HFF-Myc (cell line): ENCODE results near the gene MGA.

Source experiments
- DNase-seq: peaks from one replicate; pipeline ENCODE4 v3.0.0-alpha.2; 2011; ENCODE audit warnings: low read depth; ENCODE audit errors: extremely low read depth
- H3K4me3 ChIP-seq: replicated peaks from 2 replicates; pipeline ENCODE4 v1.5.1; 2011; ENCODE audit warnings: low read depth, mild to moderate bottlenecking, control low read depth, low read length
- TF ChIP-seq, protein P1 (sequence below): IDR thresholded peaks from 2 replicates; pipeline ENCODE4 v1.5.1; 2012; ENCODE audit warnings: mild to moderate bottlenecking, low read depth, low read length, control low read depth; ENCODE audit errors: missing control alignments

Gene MGA

DNA sequence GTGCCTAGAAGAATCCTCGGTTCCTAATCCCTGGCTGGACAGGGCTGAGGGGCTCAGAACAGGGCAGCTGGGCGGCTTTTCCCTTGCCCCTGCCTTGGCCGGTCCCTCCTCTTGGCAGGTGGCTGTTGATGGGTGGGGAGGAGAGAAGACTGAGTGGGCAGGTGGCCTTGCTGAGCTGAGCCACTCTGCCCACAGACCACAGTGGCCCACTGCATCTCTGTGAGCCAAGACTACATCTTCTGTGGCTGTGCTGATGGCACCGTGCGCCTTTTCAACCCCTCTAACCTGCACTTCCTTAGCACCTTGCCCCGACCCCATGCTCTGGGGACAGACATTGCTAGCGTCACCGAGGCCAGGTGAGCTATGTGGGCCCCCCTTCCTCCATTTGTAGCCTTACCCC is 153.2 kb downstream of the MGA start:
- TF ChIP-seq, protein P1, sequence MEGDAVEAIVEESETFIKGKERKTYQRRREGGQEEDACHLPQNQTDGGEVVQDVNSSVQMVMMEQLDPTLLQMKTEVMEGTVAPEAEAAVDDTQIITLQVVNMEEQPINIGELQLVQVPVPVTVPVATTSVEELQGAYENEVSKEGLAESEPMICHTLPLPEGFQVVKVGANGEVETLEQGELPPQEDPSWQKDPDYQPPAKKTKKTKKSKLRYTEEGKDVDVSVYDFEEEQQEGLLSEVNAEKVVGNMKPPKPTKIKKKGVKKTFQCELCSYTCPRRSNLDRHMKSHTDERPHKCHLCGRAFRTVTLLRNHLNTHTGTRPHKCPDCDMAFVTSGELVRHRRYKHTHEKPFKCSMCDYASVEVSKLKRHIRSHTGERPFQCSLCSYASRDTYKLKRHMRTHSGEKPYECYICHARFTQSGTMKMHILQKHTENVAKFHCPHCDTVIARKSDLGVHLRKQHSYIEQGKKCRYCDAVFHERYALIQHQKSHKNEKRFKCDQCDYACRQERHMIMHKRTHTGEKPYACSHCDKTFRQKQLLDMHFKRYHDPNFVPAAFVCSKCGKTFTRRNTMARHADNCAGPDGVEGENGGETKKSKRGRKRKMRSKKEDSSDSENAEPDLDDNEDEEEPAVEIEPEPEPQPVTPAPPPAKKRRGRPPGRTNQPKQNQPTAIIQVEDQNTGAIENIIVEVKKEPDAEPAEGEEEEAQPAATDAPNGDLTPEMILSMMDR: no peak
- no peak overlapping the region for H3K4me3 ChIP-seq
- no peak for DNase-seq

DNA sequence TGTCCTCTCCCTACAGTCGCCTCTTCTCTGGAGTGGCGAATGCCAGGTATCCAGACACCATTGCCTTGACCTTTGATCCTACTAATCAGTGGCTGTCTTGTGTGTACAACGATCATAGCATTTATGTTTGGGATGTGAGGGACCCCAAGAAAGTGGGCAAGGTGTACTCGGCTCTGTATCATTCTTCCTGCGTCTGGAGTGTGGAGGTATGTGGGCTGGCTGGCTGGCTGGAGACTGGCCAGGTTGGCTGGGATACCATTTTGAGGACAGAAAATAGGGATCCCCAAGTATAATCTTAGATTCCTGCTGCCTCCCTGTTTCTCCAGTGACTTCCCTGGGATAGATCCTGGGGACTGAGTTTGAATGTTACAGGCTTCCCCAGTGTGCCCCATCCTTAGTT is 154.3 kb downstream of the MGA start:
- DNase-seq: no peak
- no peak overlapping the region for H3K4me3 ChIP-seq
- TF ChIP-seq, protein P1: no peak

DNA sequence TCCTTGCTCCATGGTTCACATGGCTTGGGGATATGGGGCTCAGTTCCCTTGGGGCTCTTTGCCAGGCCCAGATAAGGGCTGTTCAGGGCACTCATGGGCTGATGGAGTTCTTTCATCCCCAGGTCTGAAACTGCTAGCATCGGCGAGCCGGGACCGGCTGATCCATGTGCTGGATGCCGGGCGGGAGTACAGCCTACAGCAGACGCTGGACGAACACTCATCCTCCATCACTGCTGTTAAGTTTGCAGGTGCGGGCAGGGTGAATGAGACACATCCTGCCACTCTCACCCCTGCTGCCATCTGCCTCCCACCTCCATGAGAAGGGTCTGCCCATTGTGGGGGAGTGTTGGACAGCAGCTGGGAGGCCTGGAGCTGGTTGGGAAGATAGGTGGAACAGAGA is 156.6 kb downstream of the MGA start:
- TF ChIP-seq, protein P1: no peak
- no peak overlapping the region for H3K4me3 ChIP-seq
- DNase-seq: no peak

DNA sequence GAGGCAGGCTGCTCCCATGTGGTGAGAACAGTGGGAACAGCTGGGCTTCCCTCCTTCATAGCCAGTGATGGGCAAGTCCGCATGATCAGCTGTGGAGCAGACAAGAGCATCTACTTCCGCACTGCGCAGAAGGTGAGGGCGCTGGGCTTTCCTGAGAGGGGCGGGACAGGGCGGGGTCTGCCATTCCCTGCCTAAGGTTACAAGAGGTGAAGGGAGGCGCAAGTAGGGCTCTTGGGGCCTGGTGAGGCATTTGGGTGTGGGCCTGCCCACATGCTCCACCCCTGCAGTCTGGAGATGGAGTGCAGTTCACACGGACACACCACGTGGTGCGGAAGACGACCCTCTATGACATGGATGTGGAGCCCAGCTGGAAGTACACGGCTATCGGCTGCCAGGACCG is 157.1 kb downstream of the MGA start:
- DNase-seq: no peak
- TF ChIP-seq, protein P1: no peak
- no peak overlapping the region for H3K4me3 ChIP-seq

DNA sequence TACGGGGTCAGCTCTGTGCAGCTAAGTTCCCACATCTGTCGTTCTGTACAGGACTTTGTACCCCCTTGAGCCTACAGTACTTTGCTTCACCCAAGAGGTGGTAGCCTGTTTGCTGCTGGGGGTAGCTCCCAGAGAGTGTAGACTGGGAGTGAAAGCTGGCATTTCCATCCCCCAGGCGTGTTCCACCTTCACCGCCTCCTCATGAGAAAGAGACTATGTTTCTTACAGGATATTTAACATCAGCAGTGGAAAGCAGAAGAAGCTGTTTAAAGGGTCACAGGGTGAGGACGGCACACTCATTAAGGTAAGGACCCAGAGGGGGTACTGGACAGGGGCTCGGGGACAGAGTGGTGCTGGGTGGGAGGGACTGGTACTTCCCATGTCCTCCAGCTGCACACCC is 157.6 kb downstream of the MGA start:
- no peak overlapping the region for H3K4me3 ChIP-seq
- DNase-seq: no peak
- TF ChIP-seq, protein P1: no peak

DNA sequence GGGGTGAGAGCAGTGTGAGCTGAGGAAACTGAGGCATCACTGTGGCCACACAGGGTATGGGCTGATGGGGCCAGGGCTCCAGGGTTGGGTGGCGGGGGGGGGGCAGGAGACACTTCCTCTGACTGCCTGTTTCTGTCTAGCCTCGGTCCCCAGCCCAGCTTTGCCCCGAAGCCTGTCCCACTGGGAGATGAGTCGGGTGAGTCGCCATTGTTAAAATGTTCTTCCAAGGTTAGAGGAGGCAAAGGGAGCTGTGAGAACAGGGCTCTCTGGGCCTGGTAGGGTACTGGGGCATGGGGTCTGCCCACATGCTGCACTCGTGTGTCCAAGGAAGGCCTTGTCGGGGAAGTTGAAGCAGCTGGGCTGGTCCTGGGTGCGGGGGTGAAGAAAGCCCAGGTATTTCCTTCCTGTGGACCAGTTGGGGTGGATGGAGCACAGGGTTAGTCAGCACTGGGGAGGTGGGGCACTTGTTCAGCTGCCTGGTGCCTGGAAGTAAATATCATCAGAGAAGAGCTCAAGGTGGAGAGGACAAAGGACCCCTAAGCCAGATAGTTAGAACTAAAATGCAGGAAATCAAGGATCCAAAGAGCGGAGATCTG is 159.3 kb downstream of the MGA start:
- no peak overlapping the region for H3K4me3 ChIP-seq

More for the DNA sequence above, 159.3 kb downstream of the MGA start:
- TF ChIP-seq, protein P1: no peak
- no peak for DNase-seq
